ENCODE data around the gene ELN. TPM values are rescaled to one million over a fixed set of nuclear protein-coding genes. Genes with fewer than 3 reads are reported as not detected.

ELN gene
- total and polyA plus RNA-seq, 2 of the 8 experiments (the other 6 are each of a cell fraction or from before 2014, with no cell fraction given): 5.1 to 5.6 TPM

- Histone ChIP-seq H2BK5ac (ENCODE audit: low read depth, low read length) (no peak overlapping the region), H2AFZ (ENCODE audit: low read length) (no peak overlapping the region), H3K56ac (replicated peaks; ENCODE audit: insufficient read length, low read depth, low read length) (no peak overlapping the region), H3K14ac (ENCODE audit: insufficient read length) (no peak overlapping the region), H3K4me2 (ENCODE audit: insufficient read depth in 1 of 2, low read depth in 2 of 2, low read length in 2 of 2) (no peak overlapping the region), H3K79me2 (ENCODE audit: control insufficient read depth in 1 of 2, insufficient read depth in 2 of 2, low read length in 2 of 2) (no peaks in the 10 kb centered on the region), H2BK120ac (replicated peaks; ENCODE audit: low read depth, low read length) (no peak overlapping the region), H4K91ac (replicated peaks; ENCODE audit: insufficient read length, low read length) (no peak overlapping the region), H3K36me3 (ENCODE audit: control insufficient read depth in 2 of 4, insufficient read depth in 4 of 4, low read length in 3 of 4) (no peaks in the 10 kb centered on the region), H3K4me1 (replicated peaks in 1 of 4; ENCODE audit: control insufficient read depth in 3 of 4, insufficient read depth in 4 of 4, low read length in 3 of 4) (peaks cover 0 to 6% (median 2%) of the 10 kb centered on the region in 4 experiments; a peak in 3 of 7 replicates), H3K27ac (ENCODE audit: low read depth, low read length) (no peak overlapping the region), H3K4ac (replicated peaks; ENCODE audit: insufficient read length, low read depth, low read length) (no peak overlapping the region), H3K23ac (ENCODE audit: insufficient read length) (no peak overlapping the region), H3K27me3 (replicated peaks in 1 of 4; ENCODE audit: control insufficient read depth in 3 of 4, extremely low read depth in 1 of 4, insufficient read depth in 3 of 4, low read length in 3 of 4) (no peaks in the 10 kb centered on the region), H2BK20ac (ENCODE audit: low read length) (no peak overlapping the region), H4K20me1 (replicated peaks in 1 of 2; ENCODE audit: control insufficient read depth in 1 of 2, insufficient read depth in 2 of 2, low read length in 2 of 2) (no peaks in the 10 kb centered on the region), H3K9ac (replicated peaks in 1 of 4; ENCODE audit: extremely low read depth in 1 of 4, low read depth in 3 of 4, low read length in 3 of 4) (no peak overlapping the region), H3K4me3 (ENCODE audit: extremely low read depth in 1 of 4, insufficient read depth in 2 of 4, low read depth in 3 of 4, low read length in 4 of 4) (no peak overlapping the region), H4K8ac (ENCODE audit: extremely low read depth, insufficient read depth, low read length) (no peak overlapping the region; the same call in 1 of the 2 replicates), H4K5ac (ENCODE audit: insufficient read length, low read depth, low read length) (no peak overlapping the region), H2BK12ac (ENCODE audit: low read depth, low read length) (no peak overlapping the region), H2BK15ac (ENCODE audit: low read length) (no peak overlapping the region), H3K23me2 (ENCODE audit: low read depth, low read length) (no peaks in the 10 kb centered on the region), H3K18ac (ENCODE audit: extremely low read depth, low read length) (no peak overlapping the region), H3K79me1 (ENCODE audit: low read depth, low read length) (no peaks in the 10 kb centered on the region), H3K9me3 (ENCODE audit: insufficient read depth in 2 of 2, low read depth in 1 of 2, low read length in 1 of 2) (no peaks in the 10 kb centered on the region), H2AK5ac (ENCODE audit: low read depth, low read length) (no peak overlapping the region)
- TF ChIP-seq BRCA1 (IDR thresholded peaks at IDR 0.05; ENCODE audit: low read depth, low read length) (no peak), GTF2F1 (IDR thresholded peaks at IDR 0.05; ENCODE audit: borderline replicate concordance, low read depth, low read length) (no peak), PHF8 (conservative IDR thresholded peaks at IDR 0.05; ENCODE audit: low read depth, low read length) (no peak), CBX8 (IDR thresholded peaks at IDR 0.05; ENCODE audit: borderline replicate concordance, low read depth, low read length) (no peak)
- TF ChIP-seq, protein P1, sequence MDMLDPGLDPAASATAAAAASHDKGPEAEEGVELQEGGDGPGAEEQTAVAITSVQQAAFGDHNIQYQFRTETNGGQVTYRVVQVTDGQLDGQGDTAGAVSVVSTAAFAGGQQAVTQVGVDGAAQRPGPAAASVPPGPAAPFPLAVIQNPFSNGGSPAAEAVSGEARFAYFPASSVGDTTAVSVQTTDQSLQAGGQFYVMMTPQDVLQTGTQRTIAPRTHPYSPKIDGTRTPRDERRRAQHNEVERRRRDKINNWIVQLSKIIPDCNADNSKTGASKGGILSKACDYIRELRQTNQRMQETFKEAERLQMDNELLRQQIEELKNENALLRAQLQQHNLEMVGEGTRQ (IDR thresholded peaks at IDR 0.05; ENCODE audit: low read length): no peak
- POLR2A ChIA-PET (ENCODE audit: partially characterized antibody): no interaction called here
- DNase-seq (ENCODE audit: low read depth in 1 of 2, low spot score in 2 of 2) (no peak), FAIRE-seq (no peak)
- CTCF ChIA-PET (ENCODE audit: partially characterized antibody): interaction anchor here (0.7 to 14.4 kb wide), 5 partner anchors 8 to 182 kb away, joined by 3 to 145 read pairs (median 4); partner anchors contain the start of gene ELN
- 92% methylated on average over 10 of the region's 10 CpGs; no CpG with 5 or more reads in 1 of the 2 experiments for WGBS, 2 experiments (ENCODE audit: extremely low coverage in 1 of 2, insufficient coverage in 1 of 2, insufficient read length in 1 of 2, insufficient replicate concordance in 2 of 2, low coverage in 1 of 2, low lambda C conversion rate in 2 of 2, missing lambda C conversion rate in 1 of 2)
Observed at GRCh38 chr7:74018246-74018895, 9.6 kb upstream of the ELN start.
